MM.1S (cell line): Measurements from ENCODE around the gene KDM5C.

Experiments
- DNase-seq: peaks from one replicate; pipeline ENCODE4 v3.0.0-alpha.2; 2015
- H2AFZ ChIP-seq: fragments of 300-600 bp; sonication (generic); 2 replicates; pipeline ENCODE4 v1.6.0; 2016; ENCODE audit warnings: antibody characterized with exemption, low read length
- H3F3A ChIP-seq: fragments of 300-600 bp; sonication (generic); 2 replicates; pipeline ENCODE4 v1.6.1; 2016; ENCODE audit warnings: mild to moderate bottlenecking, antibody characterized with exemption, low read length, moderate library complexity, mixed read lengths; ENCODE audit not compliant: insufficient read depth
- H3K27ac ChIP-seq: fragments of 300-600 bp; sonication (generic); 2 replicates; pipeline ENCODE4 v1.5.1; 2016; ENCODE audit warnings: mild to moderate bottlenecking, low read length
- H3K27me3 ChIP-seq: fragments of 300-600 bp; sonication (generic); replicated peaks from 2 replicates; pipeline ENCODE4 v1.6.0; 2016; ENCODE audit warnings: low read length; ENCODE audit not compliant: insufficient read depth
- H3K36me3 ChIP-seq: fragments of 300-600 bp; sonication (generic); replicated peaks from 2 replicates; pipeline ENCODE4 v1.6.1; 2016; ENCODE audit warnings: mild to moderate bottlenecking, low read length, mixed read lengths; ENCODE audit not compliant: insufficient read depth
- H3K4me1 ChIP-seq: fragments of 300-600 bp; sonication (generic); 2 replicates; pipeline ENCODE4 v1.6.1; 2016; ENCODE audit warnings: low read length, mixed read lengths
- H3K4me2 ChIP-seq: fragments of 300-600 bp; sonication (generic); 2 replicates; pipeline ENCODE4 v1.6.0; 2016; ENCODE audit warnings: low read depth, low read length
- H3K4me3 ChIP-seq: fragments of 300-600 bp; sonication (generic); 2 replicates; pipeline ENCODE4 v1.5.1; 2016; ENCODE audit warnings: low read length, mixed read lengths
- H3K79me2 ChIP-seq: fragments of 300-600 bp; sonication (generic); 2 replicates; pipeline ENCODE4 v1.6.1; 2016; ENCODE audit warnings: mixed run types, low read length, mixed read lengths
- H3K9ac ChIP-seq: fragments of 300-600 bp; sonication (generic); 2 replicates; pipeline ENCODE4 v1.6.1; 2016; ENCODE audit warnings: low read length, mixed read lengths
- H3K9me2 ChIP-seq: fragments of 300-600 bp; sonication (generic); replicated peaks from 2 replicates; pipeline ENCODE4 v1.6.1; 2016; ENCODE audit warnings: mild to moderate bottlenecking, low read length, mixed read lengths; ENCODE audit not compliant: insufficient read depth
- H3K9me3 ChIP-seq: fragments of 300-600 bp; sonication (generic); replicated peaks from 2 replicates; pipeline ENCODE4 v1.6.1; 2016; ENCODE audit warnings: mild to moderate bottlenecking, low read length, mixed read lengths; ENCODE audit not compliant: insufficient read depth
- H4K20me1 ChIP-seq: fragments of 300-600 bp; sonication (generic); 2 replicates; pipeline ENCODE4 v1.6.1; 2016; ENCODE audit warnings: mild to moderate bottlenecking, low read length, moderate library complexity, mixed read lengths; ENCODE audit not compliant: insufficient read depth
- CTCF ChIP-seq: fragments of 300-600 bp; sonication (generic); IDR thresholded peaks from 2 replicates; pipeline ENCODE4 v1.5.1; 2016; ENCODE audit warnings: antibody characterized with exemption, low read length, mixed read lengths
- EZH2 ChIP-seq: fragments of 300-600 bp; sonication (generic); optimal IDR thresholded peaks from 2 replicates; pipeline ENCODE3; 2017; ENCODE audit warnings: low read depth, mild to moderate bottlenecking, antibody characterized with exemption, low read length, mixed read lengths
- EZH2phosphoT487 ChIP-seq: fragments of 300-600 bp; sonication (generic); IDR thresholded peaks from 2 replicates; pipeline ENCODE4 v1.6.1; 2018; ENCODE audit warnings: antibody characterized with exemption, low read length

Gene KDM5C

GRCh38 chrX:53263597-53264094 is 38.6 kb upstream of the KDM5C start:
- Histone ChIP-seq H3K27ac (no peak overlapping the region), H2AFZ (no peak overlapping the region), H3K9ac (no peak overlapping the region), H3K36me3 (no peaks in the 10 kb centered on the region), H3K4me2 (no peak overlapping the region), H3F3A (no peaks in the 10 kb centered on the region), H3K9me2 (no peaks in the 10 kb centered on the region), H3K4me3 (no peak overlapping the region), H3K4me1 (no peaks in the 10 kb centered on the region), H3K79me2 (no peaks in the 10 kb centered on the region), H3K27me3 (no peaks in the 10 kb centered on the region), H3K9me3 (no peaks in the 10 kb centered on the region), H4K20me1 (no peaks in the 10 kb centered on the region)
- TF ChIP-seq CTCF, result no peak
- no peak for TF ChIP-seq EZH2
- no peak for TF ChIP-seq EZH2phosphoT487
- DNase-seq, result no peak

- H3K79me2 ChIP-seq, result no peaks in the 10 kb centered on the region
- H3K4me1 ChIP-seq, result no peaks in the 10 kb centered on the region
- no peaks in the 10 kb centered on the region for H3K9me2 ChIP-seq
- H3K4me2 ChIP-seq, result no peak overlapping the region
- no peak overlapping the region for H3K9ac ChIP-seq
- H4K20me1 ChIP-seq, result no peaks in the 10 kb centered on the region
- TF ChIP-seq EZH2 (no peak), EZH2phosphoT487 (no peak), CTCF (no peak)
- H3K27me3 ChIP-seq, result no peaks in the 10 kb centered on the region
- no peak for DNase-seq
- H3K9me3 ChIP-seq, result no peaks in the 10 kb centered on the region
- H3K27ac ChIP-seq, result no peak overlapping the region
- no peak overlapping the region for H3K4me3 ChIP-seq
- H3F3A ChIP-seq, result no peaks in the 10 kb centered on the region
- H3K36me3 ChIP-seq, result no peaks in the 10 kb centered on the region
- no peak overlapping the region for H2AFZ ChIP-seq
Observed at GRCh38 chrX:53262918-53263394, 37.9 kb upstream of the KDM5C start.

GRCh38 chrX:53262189-53262917 is 37.3 kb upstream of the KDM5C start:
- Histone ChIP-seq H3K4me3 (no peak overlapping the region), H3K9me3 (no peaks in the 10 kb centered on the region), H3K4me1 (no peaks in the 10 kb centered on the region), H3K9me2 (no peaks in the 10 kb centered on the region), H4K20me1 (no peaks in the 10 kb centered on the region), H3F3A (no peaks in the 10 kb centered on the region), H3K4me2 (no peak overlapping the region), H2AFZ (no peak overlapping the region), H3K27me3 (no peaks in the 10 kb centered on the region), H3K27ac (no peak overlapping the region), H3K36me3 (no peaks in the 10 kb centered on the region), H3K79me2 (no peaks in the 10 kb centered on the region), H3K9ac (no peak overlapping the region)
- DNase-seq, result no peak
- no peak for TF ChIP-seq EZH2phosphoT487
- TF ChIP-seq EZH2, result no peak
- no peak for TF ChIP-seq CTCF
